Bronchial epithelial cell (primary cell): Measurements from ENCODE around the gene ADAMTS14. TPM values are rescaled to one million over a fixed set of nuclear protein-coding genes. Genes with fewer than 3 reads are reported as not detected.
A peak's percentile ranks its signal among the peaks of the same experiment; 100 is the strongest.

Experiments used
- DNase-seq: peaks from one replicate; pipeline ENCODE4 v3.0.0-alpha.2; 2010; ENCODE audit warnings: low read depth
- FAIRE-seq: peaks from 2 replicates; lab custom pipeline; 2011; peaks lifted over from hg19 to GRCh38; lab: Jason Lieb, UNC
- H3K27me3 ChIP-seq: 2 replicates; pipeline ENCODE4 v1.5.1; 2011; ENCODE audit warnings: low read length; ENCODE audit not compliant: control insufficient read depth, insufficient read depth
- H3K36me3 ChIP-seq: 2 replicates; pipeline ENCODE4 v1.5.1; 2011; ENCODE audit warnings: low read length; ENCODE audit not compliant: control insufficient read depth, insufficient read depth
- H3K4me3 ChIP-seq: 2 replicates; pipeline ENCODE4 v1.5.1; 2011; ENCODE audit warnings: mild to moderate bottlenecking, low read depth, low read length, control low read depth
- CTCF ChIP-seq: IDR thresholded peaks from 2 replicates; pipeline ENCODE4 v1.5.1; 2011; ENCODE audit warnings: mild to moderate bottlenecking, moderate library complexity, low read length, control low read depth, inconsistent platforms; ENCODE audit not compliant: insufficient read depth, severe bottlenecking
- total RNA-seq: library from RNA; depleted of rRNA; stranded (reverse); fragments of >200 nt; gene quantifications from 2 replicates; pipeline ENCODE4 v1.2.1, GENCODE V29; 2014

ADAMTS14 gene
- total RNA-seq, 1 donor from 2014 or later: 0.26 TPM

GRCh38 chr10:70782086-70782745, 109.9 kb downstream of the ADAMTS14 start:
- FAIRE-seq (no peak), DNase-seq (no peak)
- TF ChIP-seq CTCF: no peak
- Histone ChIP-seq H3K27me3 (peaks cover 1% of the 10 kb centered on the region), H3K4me3 (no peak overlapping the region), H3K36me3 (no peaks in the 10 kb centered on the region)

GRCh38 chr10:70782746-70783680, 110.7 kb downstream of the ADAMTS14 start:
- Histone ChIP-seq H3K36me3 (no peaks in the 10 kb centered on the region), H3K27me3 (peaks cover 1% of the 10 kb centered on the region), H3K4me3 (no peak overlapping the region)
- TF ChIP-seq CTCF: no peak
- DNase-seq: no peak
- no peak for FAIRE-seq

DNA sequence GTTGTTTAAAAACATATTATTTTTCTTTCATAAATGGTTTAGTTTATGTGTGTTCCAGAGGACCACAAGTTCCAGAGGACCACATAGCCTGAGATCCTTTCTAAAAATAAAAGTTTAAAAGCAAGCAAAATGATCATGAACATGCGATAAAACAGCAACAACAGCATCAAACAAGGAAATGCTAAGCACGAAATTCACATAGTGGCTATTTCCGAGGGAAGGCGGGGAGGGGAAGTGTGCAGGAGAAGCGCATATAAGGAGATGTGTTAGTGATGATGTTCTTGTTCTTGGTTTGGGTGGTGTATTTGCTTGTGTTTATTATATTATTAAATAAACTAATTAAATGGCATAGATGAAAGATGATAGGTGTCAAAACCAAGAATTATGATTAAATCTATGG, 111.7 kb downstream of the ADAMTS14 start:
- TF ChIP-seq CTCF: no peak
- DNase-seq (no peak), FAIRE-seq (no peak)
- peaks cover 1% of the 10 kb centered on the region for H3K27me3 ChIP-seq
- H3K36me3 ChIP-seq: no peaks in the 10 kb centered on the region
- no peak overlapping the region for H3K4me3 ChIP-seq

DNA sequence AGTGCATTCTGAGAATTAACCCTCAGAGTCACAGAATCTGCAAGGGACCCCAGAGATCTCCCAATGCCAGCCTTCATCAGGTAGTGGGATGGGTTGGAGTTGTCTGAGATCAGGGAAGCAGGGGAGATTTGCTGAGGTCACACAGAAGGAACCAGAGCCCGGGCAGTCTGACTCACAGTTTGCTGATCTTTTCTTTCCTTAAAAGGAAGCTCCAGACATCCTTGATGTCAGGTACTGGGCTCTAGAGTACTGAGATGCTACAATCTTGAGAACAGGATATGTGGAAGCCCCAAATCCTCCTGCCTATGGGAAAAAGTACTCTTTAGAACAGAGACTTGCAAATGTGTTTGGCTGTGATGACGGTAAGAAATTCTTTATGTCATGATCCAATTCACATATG, 112.2 kb downstream of the ADAMTS14 start:
- FAIRE-seq (peak; percentile 13), DNase-seq (peak; percentile 61)
- no peaks in the 10 kb centered on the region for H3K36me3 ChIP-seq
- no peak for TF ChIP-seq CTCF
- H3K27me3 ChIP-seq: peaks cover 1% of the 10 kb centered on the region
- H3K4me3 ChIP-seq: no peak overlapping the region

DNA sequence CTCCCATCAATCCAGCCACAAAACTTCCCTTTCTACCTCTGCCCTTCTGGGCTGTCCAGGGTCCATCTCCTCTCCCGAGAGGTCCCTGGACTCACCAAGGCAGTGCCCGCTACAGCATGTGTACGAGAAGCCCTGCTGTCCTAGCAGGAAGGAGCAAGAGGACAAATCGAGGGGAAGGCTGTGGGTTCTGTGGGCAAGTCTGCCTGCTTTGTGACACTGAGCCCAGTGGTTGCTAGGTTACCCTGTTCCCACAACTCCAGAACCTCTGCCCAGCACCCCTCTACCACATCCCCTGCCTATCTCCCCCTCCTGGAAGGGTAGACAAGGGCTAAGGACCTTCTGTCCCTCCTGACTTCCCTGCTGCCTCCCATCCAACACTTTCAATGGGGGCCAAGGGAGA, 112.9 kb downstream of the ADAMTS14 start, which contains the start of gene TBATA:
TBATA (minus strand) TSS at position 188 of the 400 bp plus-strand sequence. CDS start 1,998 bp downstream, outside the sequence.
- peaks cover 1% of the 10 kb centered on the region for H3K27me3 ChIP-seq
- no peak for FAIRE-seq

More for the DNA sequence above, 112.9 kb downstream of the ADAMTS14 start, which contains the start of gene TBATA:
- no peaks in the 10 kb centered on the region for H3K36me3 ChIP-seq
- no peak within 1 kb of the TSS for H3K4me3 ChIP-seq
- no peak for TF ChIP-seq CTCF
- no peak for DNase-seq
